GM18511 (cell line): ENCODE measurements around the gene AKAP11.

Experiments used
- ATAC-seq: cut with Tn5 transposase; IDR thresholded peaks from one replicate; pipeline ENCODE4 v1.9.1; 2021; ENCODE audit warnings: mild to moderate bottlenecking, moderate library complexity; ENCODE audit not compliant: unreplicated experiment

AKAP11 gene

GRCh38 chr13:42271337-42272114 lies 426 bp upstream of the AKAP11 start:
- peak; percentile 89 for ATAC-seq

- ATAC-seq: no peak
These were observed 838 bp downstream of the AKAP11 start for GRCh38 chr13:42272804-42273175.

- no peak for ATAC-seq
These were observed 2.6 kb downstream of the AKAP11 start for GRCh38 chr13:42274386-42275097.

GRCh38 chr13:42275098-42275471 lies 3.1 kb downstream of the AKAP11 start:
- peak; percentile 38 for ATAC-seq

- ATAC-seq: no peak
These were observed 3.6 kb downstream of the AKAP11 start for GRCh38 chr13:42275506-42275905.

GRCh38 chr13:42276683-42277082 lies 4.7 kb downstream of the AKAP11 start:
- ATAC-seq: no peak

DNA sequence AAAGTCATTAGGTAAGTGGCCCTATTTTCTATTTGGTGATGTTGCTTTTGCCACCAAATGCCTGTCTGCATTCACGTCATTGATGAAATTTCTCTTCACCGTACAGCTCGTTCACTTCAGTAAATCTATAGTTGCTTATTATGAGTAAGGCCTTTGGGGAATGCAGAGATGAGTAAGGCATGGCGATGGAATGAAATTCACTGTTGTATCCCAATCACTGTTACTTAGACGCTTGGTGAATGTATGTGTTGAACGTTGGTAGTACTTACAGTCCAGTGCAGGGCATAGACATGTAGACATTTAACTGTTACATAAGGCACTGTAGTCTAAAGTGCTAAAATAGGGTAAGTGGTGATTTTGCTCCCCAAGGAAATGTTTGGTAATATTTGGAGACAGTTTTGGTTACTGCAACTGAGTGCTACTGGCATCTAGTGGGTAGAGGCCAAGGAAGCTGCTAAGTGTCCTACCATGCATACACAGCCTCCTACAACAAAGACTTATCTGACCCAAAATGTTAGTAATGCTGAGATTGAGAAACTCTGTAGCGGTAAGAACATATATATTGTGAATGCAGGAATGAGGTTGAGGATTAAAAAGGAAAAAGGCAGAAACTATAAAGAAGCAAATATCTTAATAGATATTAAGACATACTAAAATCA lies 5.8 kb downstream of the AKAP11 start:
- no peak for ATAC-seq

DNA sequence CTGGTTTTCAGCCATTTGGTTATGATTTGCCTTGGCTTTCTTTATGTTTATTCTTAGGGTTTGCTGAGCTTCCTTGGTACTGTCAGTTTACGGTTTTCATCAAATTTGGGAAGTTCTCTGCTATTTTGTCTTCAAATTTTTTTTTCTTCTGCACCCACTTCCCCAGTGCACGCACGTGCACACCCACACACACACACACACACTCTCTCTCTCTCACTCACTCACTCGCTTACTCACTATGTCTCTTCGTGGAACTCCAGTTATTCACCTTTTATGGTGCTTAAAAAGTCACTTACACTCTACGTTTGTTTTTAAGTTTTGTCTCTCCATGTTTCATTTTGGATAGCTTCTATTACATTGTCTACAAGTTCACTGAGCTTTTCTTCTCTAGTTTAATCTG lies 7.1 kb downstream of the AKAP11 start:
- no peak for ATAC-seq

- no peak for ATAC-seq
These were observed 8.0 kb downstream of the AKAP11 start for GRCh38 chr13:42279986-42280385.

DNA sequence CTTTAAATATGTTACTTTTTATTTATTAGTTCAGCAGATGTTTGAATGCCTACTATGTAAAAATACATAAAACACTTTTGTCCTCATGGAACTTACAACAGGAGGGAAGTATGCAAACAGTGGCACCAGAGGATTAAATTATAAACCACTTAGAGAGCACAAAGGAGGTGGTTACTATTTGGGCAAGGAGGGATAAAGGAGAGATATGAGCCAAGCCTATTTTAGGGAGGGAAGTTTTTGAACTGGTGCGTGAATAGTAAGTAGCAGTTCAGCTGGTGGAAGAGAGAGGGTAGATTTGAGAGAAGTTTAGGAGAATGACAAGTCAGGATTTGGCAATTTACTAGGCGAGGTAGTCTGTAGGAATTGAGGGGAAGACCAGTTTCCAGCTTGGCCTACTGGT lies 8.6 kb downstream of the AKAP11 start:
- ATAC-seq: no peak

DNA sequence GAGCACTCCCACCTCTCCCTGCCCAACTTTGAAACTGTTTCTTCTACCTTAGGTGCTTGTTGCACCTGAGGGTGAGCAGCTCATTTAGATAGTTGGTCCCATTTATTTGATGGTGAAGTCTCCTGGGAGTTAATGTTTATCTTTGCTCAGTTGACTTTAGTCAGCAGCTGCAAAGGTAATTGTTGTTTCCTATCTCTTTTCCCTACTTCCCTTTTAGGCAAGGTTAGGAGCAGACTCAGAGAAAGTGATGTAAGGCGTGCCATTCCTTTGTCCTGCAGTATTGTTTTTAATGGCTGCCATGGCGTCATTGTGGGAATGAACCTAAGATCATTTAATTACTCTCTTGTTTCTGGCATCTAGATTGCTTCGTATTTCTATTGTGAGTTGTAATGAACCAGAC lies 11.6 kb downstream of the AKAP11 start:
- ATAC-seq: no peak

DNA sequence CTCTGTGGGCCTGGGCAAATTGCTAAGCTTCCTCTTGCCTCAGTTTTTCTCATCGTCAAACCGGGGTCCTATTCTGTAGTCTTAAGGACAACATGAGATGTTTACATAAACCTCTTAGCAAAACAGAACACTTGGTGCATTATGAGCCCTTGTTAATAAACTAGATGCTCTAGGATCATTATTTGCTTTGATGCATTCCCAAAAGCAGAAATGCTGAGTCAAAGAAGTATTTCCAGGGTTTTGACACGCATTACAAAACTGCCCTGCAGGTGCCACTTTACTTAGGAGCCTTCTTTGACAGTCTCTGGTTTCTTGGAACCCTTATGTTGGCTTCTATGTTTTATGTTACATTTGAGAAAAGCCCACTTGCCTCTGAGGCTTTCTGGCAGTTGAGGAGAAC lies 12.1 kb downstream of the AKAP11 start:
- no peak for ATAC-seq

DNA sequence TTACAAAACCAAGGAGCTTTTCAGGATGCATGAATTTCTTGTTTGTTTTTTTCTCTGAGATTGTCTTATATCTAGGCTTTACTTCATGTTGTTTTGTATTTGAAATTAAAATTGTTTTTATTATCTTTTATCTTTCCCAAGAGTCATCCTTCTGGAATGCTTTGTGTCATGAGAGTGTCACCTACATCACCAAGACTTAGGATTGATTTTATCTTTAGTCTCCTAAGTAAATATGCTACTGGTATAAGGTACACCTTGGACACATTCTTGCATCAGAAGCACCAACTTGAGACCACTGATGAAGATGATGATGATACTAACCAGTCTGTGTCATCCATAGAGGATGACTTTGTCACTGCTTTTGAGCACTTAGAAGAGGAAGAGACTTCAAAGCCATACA lies 26.4 kb downstream of the AKAP11 start:
- no peak for ATAC-seq

DNA sequence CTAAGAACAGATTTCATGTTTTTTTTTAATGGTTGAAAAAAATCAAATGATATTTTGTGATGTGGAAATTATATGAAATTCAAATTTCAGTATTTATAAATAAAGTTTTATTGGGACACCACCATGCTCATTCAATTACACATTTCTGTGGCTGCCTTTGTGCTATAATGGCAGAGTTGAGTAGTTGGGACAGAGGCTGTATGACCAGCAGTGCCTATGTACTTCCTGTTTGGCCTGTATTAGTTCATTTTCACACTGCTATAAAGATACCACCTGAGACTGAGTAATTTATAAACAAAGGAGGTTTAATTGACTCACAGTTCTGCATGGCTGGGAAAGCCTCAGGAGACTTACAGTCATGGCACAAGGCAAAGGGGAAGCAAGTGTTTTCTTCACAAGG lies 33.6 kb downstream of the AKAP11 start:
- no peak for ATAC-seq

- ATAC-seq: no peak
These were observed 35.5 kb downstream of the AKAP11 start for GRCh38 chr13:42307461-42307860.

DNA sequence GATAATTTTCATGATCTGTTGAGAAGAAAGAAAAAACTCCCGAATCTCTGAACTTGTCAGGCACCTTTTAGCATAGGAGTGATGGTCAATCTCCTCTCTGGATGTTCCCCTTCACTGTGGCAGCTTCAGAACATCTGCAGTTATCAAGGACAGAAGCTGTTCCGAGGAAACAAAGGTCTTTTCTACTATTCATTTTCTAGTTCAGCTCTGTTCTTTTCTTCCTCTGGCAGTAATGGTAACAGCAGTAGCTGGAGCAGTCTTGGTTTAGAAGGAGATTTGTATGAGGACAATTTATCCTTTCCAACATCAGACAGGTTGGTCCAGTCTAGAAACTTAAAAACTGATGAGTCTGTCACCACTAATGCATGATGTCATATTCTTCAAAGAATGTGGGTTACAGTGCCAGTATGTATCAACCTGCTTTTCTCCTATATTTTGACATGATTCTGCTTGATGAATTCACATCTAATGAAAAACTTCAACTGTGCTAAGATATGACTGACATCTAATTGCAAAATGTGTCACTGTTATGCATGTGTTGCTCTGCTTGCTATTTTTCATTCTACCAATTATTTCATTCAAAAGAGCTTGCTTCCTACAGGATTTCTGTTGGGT lies 41.0 kb downstream of the AKAP11 start:
- no peak for ATAC-seq

- no peak for ATAC-seq
These were observed 46.6 kb downstream of the AKAP11 start for GRCh38 chr13:42318570-42318969.

GRCh38 chr13:42320375-42320787 lies 48.4 kb downstream of the AKAP11 start:
- no peak for ATAC-seq

- ATAC-seq: no peak
These were observed 50.9 kb downstream of the AKAP11 start for GRCh38 chr13:42322806-42323205.

DNA sequence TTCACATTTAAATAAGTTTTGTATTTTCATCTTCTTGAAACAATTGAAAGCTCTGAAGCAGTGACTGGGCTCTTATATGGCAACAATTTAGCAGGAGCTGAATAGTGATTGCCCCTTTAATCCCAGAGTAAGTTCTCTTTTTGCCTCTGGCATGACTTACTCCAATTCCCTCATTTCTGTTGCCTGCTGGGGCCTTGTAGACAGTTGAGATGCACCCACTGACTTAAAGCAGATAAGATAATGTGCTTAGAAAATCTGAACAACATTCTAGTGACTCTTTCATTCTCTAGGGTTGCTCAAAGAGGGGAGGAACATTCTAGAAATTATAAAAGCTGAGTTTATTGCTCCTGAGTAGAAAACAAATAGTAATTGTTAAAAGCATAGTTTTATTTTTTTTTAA lies 52.8 kb downstream of the AKAP11 start:
- no peak for ATAC-seq

DNA sequence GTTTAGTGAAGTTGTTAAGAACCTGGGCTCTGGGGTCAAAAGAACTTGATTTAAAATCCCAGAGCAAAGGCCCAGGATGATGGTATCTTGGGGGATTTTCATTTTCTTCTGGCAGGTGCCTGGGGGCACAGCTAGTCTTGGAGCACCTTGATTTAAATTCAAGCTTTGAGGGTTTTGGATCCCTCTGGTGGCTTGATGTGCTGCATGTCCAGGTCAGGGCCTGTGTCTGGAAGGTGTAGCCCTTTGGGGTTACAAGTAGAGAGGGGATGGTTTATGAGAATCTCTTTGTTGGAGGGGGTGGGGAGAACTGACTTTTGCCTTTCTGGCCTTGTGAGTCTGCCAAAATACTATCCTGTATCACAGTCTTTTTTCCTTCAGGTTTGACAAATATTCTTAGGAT lies 55.8 kb downstream of the AKAP11 start:
- no peak for ATAC-seq

DNA sequence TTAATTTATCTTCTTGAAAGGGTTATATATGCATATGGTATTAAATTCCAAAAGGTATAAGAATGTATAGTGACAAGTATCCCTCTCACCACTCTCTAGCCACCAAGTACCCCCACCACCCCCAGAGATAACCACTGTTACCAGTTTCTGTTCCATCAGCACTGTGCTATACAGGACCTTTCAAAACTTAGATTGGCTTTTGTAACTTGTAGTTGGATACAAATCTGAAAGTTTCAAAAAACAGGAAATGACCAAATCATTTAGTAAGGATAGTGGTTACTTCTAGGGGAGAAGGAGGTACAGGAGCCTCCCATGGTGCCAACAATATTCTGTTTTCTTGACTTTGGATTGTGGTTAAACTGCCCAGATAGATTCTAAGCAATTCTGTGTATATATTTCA lies 56.7 kb downstream of the AKAP11 start:
- ATAC-seq: no peak
